SJSA1 (cell line): ENCODE data around the gene CEP63. TPM values are rescaled to one million over a fixed set of nuclear protein-coding genes. Genes with fewer than 3 reads are reported as not detected.
"Not testable (repeated sequence)": the region's sequence is repeated elsewhere in the genome, so short reads cannot be mapped to it uniquely, and the experiment has no call there.

Source experiments
- DNase-seq, 2 experiments: peaks; one replicate each; pipeline ENCODE4 v3.0.0-alpha.2; 2015 to 2020; ENCODE audit warnings: low spot score in 2 of 2, low read depth in 1 of 2
- H3K27ac ChIP-seq: fragments of 250-450 bp; sonication (Bioruptor Pico); 2 replicates; pipeline ENCODE4 v1.5.1; 2020; ENCODE audit warnings: mild to moderate bottlenecking, moderate library complexity
- H3K27me3 ChIP-seq: fragments of 250-450 bp; sonication (Bioruptor Pico); replicated peaks from 2 replicates; pipeline ENCODE4 v1.5.1; 2020; ENCODE audit warnings: mild to moderate bottlenecking, moderate library complexity
- H3K36me3 ChIP-seq: fragments of 250-450 bp; sonication (Bioruptor Pico); 2 replicates; pipeline ENCODE4 v1.5.1; 2020; ENCODE audit warnings: mild to moderate bottlenecking
- H3K4me1 ChIP-seq: fragments of 250-450 bp; sonication (Bioruptor Pico); replicated peaks from 2 replicates; pipeline ENCODE4 v1.6.1; 2021; ENCODE audit warnings: mild to moderate bottlenecking
- H3K4me3 ChIP-seq: fragments of 250-450 bp; sonication (Bioruptor Pico); 2 replicates; pipeline ENCODE4 v1.5.1; 2020; ENCODE audit warnings: mild to moderate bottlenecking
- H3K9me3 ChIP-seq: fragments of 250-450 bp; sonication (Bioruptor Pico); replicated peaks from 2 replicates; pipeline ENCODE4 v1.5.1; 2020; ENCODE audit warnings: mild to moderate bottlenecking
- total RNA-seq: library from RNA; depleted of rRNA; stranded (reverse); fragments of >200 nt; shearing (Covaris generic); gene quantifications from 2 replicates; pipeline ENCODE4 v1.2.3, GENCODE V29; 2014

CEP63 gene
- total RNA-seq, 1 experiment from 2014 or later = 18.8 TPM

DNA sequence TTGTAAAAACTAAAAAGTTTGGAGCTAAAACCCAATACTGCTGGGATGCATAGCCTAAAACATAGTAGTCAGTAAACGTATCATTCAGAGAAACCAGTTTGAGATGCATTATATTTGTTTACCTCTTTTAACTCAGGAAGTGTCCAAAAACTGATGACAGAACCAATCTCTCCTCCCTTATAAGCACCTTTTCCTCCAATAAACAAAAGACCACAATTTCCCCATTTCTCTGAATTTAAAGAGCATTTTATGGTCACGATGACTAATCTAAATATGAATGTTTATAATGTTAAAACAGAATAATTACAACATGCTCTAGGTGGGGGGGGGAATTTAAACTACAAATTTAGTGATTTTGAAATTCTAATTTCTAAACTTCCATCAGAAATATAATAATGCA, 58.5 kb downstream of the CEP63 start:
- no peak for DNase-seq
- Histone ChIP-seq H3K27me3 (no peaks in the 10 kb centered on the region), H3K27ac (no peak overlapping the region), H3K4me3 (no peak overlapping the region), H3K9me3 (no peaks in the 10 kb centered on the region), H3K4me1 (no peaks in the 10 kb centered on the region), H3K36me3 (peaks cover 13% of the 10 kb centered on the region; the same call in 1 of the 2 replicates)

DNA sequence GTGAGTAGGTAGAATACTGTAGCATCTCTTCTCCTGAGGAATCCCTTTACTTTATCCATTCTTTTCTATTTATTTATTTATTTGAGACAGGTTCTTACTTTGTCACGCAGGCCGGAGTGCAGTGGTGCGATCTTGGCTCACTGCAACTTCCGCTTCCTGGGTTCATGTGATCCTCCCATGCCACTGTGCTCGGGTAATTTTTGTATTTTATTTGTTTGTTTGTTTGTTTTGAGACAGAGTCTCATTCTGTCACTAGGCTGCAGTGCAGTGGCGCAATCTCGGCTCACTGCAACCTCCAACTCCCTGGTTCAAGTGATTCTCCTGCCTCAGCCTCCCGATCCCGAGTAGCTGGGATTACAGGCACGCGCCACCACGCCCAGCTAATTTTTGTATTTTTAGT, 58.9 kb downstream of the CEP63 start:
- H3K9me3 ChIP-seq, H3K4me3 ChIP-seq, H3K27ac ChIP-seq, H3K27me3 ChIP-seq, H3K4me1 ChIP-seq, DNase-seq: not testable (repeated sequence)
- peaks cover 13% of the 10 kb centered on the region; the same call in 1 of the 2 replicates for H3K36me3 ChIP-seq

DNA sequence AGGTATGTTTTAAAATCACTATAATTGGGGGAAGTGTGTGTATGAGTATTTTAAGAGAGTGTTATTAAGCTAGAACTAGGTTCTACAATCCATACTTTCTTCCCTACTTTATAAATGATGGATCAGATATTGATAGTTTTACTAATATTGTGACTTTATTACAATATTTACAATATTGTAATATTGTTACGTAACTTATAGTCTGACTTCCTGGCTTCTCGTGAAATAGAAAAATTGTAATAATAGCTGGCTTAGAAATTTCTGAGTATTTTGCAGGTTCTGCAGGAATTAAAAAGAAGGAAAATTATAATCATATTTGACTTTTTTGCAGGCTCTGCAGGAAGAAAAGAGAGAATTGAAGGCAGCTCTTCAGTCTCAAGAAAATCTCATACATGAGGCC, 60.0 kb downstream of the CEP63 start:
- H3K4me3 ChIP-seq = no peak overlapping the region
- H3K4me1 ChIP-seq = no peaks in the 10 kb centered on the region
- no peaks in the 10 kb centered on the region for H3K9me3 ChIP-seq
- H3K27me3 ChIP-seq = no peaks in the 10 kb centered on the region
- no peak for DNase-seq
- no peak overlapping the region for H3K27ac ChIP-seq
- H3K36me3 ChIP-seq = peaks cover 23% of the 10 kb centered on the region; the same call in 1 of the 2 replicates

DNA sequence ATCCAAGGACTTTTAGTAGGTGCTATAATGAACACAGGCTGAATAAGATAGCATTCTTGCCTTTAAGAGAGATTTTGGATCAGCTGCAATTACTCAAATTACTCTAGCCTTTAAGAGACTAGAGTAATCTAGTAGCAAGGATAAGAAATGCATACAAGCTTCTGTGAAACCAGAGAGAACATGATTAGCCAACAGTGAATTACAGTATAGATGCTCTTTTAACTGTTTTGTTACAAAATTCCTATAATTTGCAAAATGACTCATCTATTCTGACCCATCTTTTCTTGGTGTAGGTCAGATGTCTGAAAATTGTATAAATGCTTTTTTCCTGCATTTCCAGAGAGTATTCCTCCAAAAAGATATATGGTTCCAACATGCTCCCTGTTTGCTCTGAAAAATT, 66.9 kb downstream of the CEP63 start:
- no peak overlapping the region for H3K4me3 ChIP-seq
- DNase-seq = no peak
- H3K36me3 ChIP-seq = peaks cover 23% of the 10 kb centered on the region
- H3K4me1 ChIP-seq = no peaks in the 10 kb centered on the region
- H3K27me3 ChIP-seq = no peaks in the 10 kb centered on the region
- no peak overlapping the region for H3K27ac ChIP-seq
- no peaks in the 10 kb centered on the region for H3K9me3 ChIP-seq

DNA sequence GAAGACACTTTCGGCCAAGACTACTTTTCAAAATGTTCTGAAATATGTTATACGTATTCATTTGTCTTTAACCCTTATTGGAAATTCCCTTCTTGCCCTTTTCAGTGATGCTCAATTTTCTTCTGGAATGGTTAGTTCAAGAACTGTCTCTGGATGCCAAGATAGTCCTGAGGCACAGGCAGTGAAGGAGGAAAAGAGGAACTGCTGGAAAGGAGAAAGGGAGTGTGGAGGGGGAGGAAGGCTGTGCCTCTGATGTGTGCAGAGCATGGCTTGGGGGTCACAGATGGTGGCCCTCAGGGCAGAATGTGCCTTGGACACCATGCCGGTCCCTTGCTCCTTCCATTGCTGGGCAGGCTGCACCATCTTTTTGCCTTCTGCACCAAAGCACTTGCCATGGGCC, 73.7 kb downstream of the CEP63 start:
- Histone ChIP-seq H3K27ac (no peak overlapping the region), H3K27me3 (no peaks in the 10 kb centered on the region), H3K36me3 (no peaks in the 10 kb centered on the region), H3K4me1 (no peaks in the 10 kb centered on the region), H3K4me3 (no peak overlapping the region), H3K9me3 (no peaks in the 10 kb centered on the region)
- no peak for DNase-seq

DNA sequence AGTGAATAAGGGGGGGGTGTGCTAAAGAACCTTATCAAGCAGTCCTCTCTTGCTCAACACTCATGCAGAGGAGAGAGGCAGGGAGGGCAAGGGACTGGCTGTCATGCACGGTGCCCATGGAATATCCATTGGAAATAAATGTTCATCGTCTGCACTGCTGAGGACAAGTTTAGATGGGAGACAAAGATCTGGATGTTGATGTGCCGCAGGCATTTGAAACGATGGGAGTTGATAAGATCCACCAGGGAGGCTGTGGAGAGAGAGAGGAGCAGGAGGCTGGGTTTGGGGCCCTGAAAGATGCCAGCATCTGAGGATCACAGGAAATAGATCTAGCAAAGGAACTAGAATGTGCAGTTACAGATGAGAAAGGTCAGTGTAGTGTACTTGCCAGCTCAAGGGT, 76.2 kb downstream of the CEP63 start:
- Histone ChIP-seq H3K9me3 (no peaks in the 10 kb centered on the region), H3K27ac (no peak overlapping the region), H3K4me1 (no peaks in the 10 kb centered on the region), H3K27me3 (no peaks in the 10 kb centered on the region), H3K36me3 (no peaks in the 10 kb centered on the region), H3K4me3 (no peak overlapping the region)
- no peak for DNase-seq

DNA sequence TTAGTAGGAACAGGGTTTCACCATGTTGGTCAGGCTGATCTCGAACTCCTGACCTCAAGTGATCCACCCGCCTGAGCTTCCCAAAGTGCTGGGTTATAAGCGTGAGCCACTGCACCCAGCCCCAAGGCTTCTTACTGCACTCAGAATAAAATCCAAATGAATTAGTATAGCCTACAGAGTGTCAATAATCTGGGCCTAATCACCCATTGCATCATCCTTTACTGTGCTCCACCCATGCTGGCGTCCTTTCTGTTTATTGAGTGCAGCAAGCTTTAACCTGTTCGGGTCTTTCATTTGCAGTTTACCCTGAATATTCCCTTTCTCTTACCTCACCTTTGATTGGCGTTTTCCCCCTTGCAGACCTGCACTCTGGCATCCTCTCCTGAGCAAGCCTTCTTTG, 77.7 kb downstream of the CEP63 start:
- no peaks in the 10 kb centered on the region for H3K27me3 ChIP-seq
- no peak for DNase-seq
- H3K9me3 ChIP-seq = no peaks in the 10 kb centered on the region
- no peak overlapping the region for H3K27ac ChIP-seq
- H3K4me1 ChIP-seq = no peaks in the 10 kb centered on the region
- no peaks in the 10 kb centered on the region for H3K36me3 ChIP-seq
- no peak overlapping the region for H3K4me3 ChIP-seq

DNA sequence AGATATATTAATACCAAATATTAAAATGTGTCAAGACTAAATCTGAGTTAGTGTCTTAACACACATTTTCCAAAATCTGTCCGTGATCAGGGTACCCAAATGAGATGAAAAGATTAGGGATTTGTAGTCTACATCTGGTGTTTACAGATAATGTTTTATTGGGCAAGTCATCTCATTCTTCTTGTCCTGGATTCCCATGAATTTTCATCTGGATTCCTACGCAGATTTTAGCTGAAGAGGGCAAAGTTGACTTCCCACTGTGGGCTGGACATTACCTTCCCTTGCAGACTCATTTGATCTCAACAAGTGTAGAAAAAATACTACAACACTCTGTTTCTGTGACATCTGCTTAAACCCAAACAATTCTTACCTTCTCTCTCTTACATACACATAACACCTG, 79.1 kb downstream of the CEP63 start:
- Histone ChIP-seq H3K27ac (no peak overlapping the region), H3K36me3 (no peaks in the 10 kb centered on the region), H3K4me1 (no peaks in the 10 kb centered on the region), H3K4me3 (no peak overlapping the region), H3K27me3 (no peaks in the 10 kb centered on the region), H3K9me3 (no peaks in the 10 kb centered on the region)
- DNase-seq = no peak

DNA sequence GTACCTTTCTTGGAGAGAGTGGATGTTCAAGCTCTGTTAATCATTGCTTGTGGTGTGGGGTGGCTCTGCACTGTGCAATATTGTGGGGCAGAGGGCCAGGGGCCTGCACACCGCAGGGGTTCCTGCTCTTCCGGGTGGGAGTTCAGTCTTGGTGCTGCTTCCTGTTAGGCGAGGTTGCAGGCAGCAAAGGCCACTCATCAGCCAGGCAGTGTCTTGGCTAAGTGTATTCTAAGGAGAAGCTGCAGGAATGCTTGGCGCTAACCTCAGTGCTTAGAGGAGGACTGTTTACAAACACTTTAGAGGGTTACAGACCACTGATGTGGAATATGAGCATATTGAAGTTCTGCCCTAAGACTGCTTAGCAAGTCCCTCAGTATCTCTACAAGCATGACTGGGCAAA, 81.7 kb downstream of the CEP63 start:
- Histone ChIP-seq H3K27ac (no peak overlapping the region), H3K9me3 (no peaks in the 10 kb centered on the region), H3K4me1 (no peaks in the 10 kb centered on the region), H3K4me3 (no peak overlapping the region), H3K36me3 (no peaks in the 10 kb centered on the region), H3K27me3 (no peaks in the 10 kb centered on the region)
- DNase-seq = no peak

DNA sequence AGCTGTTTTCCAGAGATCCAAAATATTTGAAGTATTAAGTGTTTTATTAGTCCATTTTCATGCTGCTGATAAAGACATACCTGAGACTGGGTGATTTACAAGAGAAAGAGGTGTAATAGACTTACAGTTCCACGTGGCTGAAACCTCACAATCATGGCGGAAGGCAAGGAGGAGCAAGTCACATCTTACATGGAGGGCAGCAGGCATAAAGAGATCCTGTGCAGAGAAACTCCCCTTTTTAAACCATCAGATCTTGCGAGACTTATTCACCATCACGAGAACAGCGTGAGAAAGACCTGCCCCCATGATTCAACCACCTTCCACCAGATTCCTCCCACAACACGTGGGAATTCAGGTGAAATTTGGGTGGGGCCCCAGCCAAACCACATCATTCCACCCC, 82.9 kb downstream of the CEP63 start:
- Histone ChIP-seq H3K27me3 (no peaks in the 10 kb centered on the region), H3K27ac (no peak overlapping the region), H3K9me3 (no peaks in the 10 kb centered on the region), H3K4me3 (no peak overlapping the region), H3K4me1 (no peaks in the 10 kb centered on the region), H3K36me3 (no peaks in the 10 kb centered on the region)
- DNase-seq = no peak

DNA sequence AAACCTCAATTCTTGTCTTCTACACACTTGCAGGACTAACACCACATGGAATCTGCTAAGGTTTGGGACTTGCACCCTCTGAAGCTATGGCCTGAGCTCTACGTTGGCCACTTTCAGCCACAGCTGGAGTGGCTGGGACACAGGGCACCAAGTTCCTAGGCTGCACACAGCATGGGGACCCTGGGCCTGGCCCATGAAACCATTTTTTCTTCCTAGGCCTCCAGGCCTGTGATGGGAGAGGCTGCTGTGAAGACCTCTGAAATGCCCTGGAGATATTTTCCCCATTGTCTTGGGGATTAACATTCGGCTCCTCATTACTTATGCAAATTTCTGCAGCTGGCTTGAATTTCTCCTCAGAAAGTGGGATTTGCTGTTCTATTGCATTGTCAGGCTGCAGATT, 84.0 kb downstream of the CEP63 start:
- not testable (repeated sequence) for H3K27ac ChIP-seq, H3K27me3 ChIP-seq, DNase-seq, H3K36me3 ChIP-seq, H3K9me3 ChIP-seq, H3K4me3 ChIP-seq, H3K4me1 ChIP-seq

DNA sequence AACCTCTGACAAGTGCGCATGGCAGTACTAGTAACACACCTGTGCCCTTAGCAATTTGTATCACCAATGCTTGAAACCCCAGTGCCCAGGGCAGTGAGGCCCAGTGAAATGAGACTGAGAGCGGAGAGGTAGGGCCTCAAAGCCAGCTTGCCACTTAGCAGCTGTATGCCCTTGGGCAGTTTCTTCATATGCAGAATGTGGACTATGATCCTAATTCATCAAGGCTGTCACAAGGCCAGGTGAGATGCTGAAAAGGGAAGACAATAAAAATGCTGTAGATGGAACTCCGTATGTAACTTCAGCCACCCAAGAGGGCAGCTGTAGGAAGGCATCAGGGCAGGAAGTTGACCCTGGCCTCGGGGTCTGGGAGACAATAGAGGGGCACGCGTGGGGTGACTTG, 90.6 kb downstream of the CEP63 start:
- H3K27me3 ChIP-seq = no peaks in the 10 kb centered on the region
- DNase-seq = no peak

DNA sequence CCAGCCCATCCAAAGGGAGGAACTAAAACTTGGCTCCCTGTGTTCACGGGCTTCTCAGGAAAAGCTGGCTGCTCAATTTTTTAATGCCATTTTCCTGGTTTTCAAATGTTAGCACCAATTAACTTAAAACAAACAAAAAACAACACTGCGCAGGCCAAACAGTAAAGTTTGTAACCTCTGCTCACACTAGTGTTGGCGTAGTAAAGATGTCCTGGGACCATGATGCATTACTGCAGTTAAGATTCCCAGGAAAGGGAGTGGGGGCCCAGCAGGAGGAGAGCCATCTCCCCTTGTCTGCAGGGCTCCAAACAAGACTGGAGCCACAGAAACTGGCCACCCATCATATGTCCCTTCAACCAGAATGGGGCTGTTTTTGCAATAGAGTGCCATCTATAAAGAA, 91.0 kb downstream of the CEP63 start:
- H3K27me3 ChIP-seq = no peaks in the 10 kb centered on the region
- H3K9me3 ChIP-seq = no peaks in the 10 kb centered on the region
- H3K4me1 ChIP-seq = no peaks in the 10 kb centered on the region
- no peak overlapping the region for H3K4me3 ChIP-seq
- H3K27ac ChIP-seq = no peak overlapping the region
- no peaks in the 10 kb centered on the region for H3K36me3 ChIP-seq
- DNase-seq = no peak

More for the DNA sequence above, 90.6 kb downstream of the CEP63 start:
- H3K4me1 ChIP-seq = no peaks in the 10 kb centered on the region
- H3K27ac ChIP-seq = no peak overlapping the region
- H3K36me3 ChIP-seq = no peaks in the 10 kb centered on the region
- H3K4me3 ChIP-seq = no peak overlapping the region
- H3K9me3 ChIP-seq = no peaks in the 10 kb centered on the region

DNA sequence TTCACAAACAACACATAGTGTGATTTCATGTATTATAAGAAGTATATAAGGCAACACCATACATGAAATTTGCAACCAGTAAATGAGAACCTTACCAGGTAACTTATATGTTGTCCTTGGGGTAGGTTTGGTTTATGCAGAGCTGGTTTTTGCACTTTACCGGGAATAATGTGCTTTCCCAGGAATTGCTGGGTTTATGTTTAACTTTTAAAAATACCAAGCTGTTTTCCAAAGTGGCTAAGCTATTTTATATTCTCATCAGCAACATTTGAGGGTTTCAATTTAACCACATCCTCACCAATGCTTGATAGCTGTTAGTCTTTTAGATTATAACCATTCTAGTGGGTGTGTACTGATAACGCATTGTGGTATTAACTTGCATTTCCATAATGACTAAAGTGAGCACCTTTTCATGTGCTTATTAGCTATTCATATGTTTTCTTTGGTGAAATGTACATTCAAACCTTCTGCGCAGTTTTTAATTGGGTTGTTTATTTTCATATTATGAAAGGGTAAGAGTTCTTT, 93.3 kb downstream of the CEP63 start:
- H3K4me1 ChIP-seq = no peaks in the 10 kb centered on the region

DNA sequence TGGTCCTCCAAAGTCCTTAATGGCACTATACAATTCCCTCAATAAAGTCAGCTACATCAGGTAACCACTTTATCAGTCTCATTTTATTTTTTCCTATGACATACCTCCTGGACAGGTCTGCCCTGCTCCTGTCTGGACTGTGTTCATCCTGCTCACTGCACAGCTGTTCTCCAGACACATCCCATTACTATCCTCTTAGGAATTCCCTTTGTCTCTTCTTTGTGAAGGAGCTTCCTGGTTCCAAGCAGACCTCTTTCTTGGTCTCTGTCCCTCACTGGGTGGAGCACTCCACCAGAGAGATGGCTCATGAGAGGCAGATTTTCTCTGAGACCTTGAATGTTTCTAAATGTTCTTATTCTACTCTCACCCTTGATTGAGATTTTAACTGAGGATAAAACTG, 104.9 kb downstream of the CEP63 start:
- H3K4me1 ChIP-seq = no peaks in the 10 kb centered on the region
- H3K27me3 ChIP-seq = no peaks in the 10 kb centered on the region
- no peak overlapping the region for H3K27ac ChIP-seq
- no peak overlapping the region for H3K4me3 ChIP-seq
- DNase-seq = no peak
- no peaks in the 10 kb centered on the region for H3K9me3 ChIP-seq
- H3K36me3 ChIP-seq = no peaks in the 10 kb centered on the region

More for the DNA sequence above, 93.3 kb downstream of the CEP63 start:
- H3K27ac ChIP-seq = no peak overlapping the region
- H3K9me3 ChIP-seq = no peaks in the 10 kb centered on the region
- no peaks in the 10 kb centered on the region for H3K27me3 ChIP-seq
- no peak overlapping the region for H3K4me3 ChIP-seq
- no peak for DNase-seq
- no peaks in the 10 kb centered on the region for H3K36me3 ChIP-seq
